GM19463 (cell line): ENCODE measurements around the gene BID.
"Not testable (repeated sequence)": the region's sequence is repeated elsewhere in the genome, so short reads cannot be mapped to it uniquely, and the experiment has no call there.

Experiments used
- ATAC-seq: cut with Tn5 transposase; IDR thresholded peaks from one replicate; pipeline ENCODE4 v1.9.1; 2021; ENCODE audit warnings: mild to moderate bottlenecking, moderate library complexity; ENCODE audit not compliant: unreplicated experiment

BID gene

DNA sequence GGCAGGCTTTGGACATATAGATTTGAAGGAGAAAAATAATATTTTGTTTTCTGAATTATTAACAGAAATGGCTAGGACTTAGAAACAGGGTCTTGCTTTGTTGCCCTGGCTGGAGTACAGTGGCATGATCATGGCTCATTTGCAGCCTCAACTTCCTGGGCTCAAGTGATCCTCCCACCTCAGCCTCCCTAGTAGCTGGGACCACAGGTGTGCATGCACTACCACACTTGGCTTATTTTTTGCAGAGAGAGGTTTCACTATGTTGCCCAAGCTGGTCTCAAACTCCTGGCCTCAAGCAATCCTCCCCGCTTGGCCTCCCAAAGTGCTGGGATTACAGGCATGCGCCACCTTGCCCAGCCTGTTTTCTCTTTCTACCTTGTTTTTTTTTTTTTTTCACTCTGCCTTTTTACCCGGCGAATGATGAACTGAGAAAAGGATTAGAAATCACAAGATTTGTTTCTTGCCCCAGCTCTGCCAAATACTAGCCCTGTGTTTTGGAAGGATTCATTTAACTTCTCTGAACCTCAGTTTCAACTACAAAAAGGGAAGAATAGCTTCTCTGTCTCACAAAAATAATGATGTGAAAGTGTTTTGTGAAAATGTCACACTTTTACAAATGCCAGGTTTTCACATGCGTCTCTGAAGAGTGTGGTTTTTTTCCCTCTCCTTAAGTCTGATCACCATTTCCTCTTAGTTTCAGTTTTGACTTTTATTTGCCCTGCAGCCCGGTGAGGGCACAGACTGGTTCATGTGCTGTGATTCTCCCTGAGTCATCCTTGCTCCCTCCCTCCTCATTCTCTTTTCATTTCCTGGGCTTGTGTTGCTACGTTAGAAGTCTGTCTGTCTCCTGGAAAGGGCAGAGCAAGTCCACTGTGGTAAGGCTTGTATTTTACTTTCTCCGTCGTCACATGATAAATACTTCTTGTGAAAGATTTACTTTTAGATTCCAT is 68.0 kb downstream of the BID start:
- ATAC-seq, result peak; percentile 93

DNA sequence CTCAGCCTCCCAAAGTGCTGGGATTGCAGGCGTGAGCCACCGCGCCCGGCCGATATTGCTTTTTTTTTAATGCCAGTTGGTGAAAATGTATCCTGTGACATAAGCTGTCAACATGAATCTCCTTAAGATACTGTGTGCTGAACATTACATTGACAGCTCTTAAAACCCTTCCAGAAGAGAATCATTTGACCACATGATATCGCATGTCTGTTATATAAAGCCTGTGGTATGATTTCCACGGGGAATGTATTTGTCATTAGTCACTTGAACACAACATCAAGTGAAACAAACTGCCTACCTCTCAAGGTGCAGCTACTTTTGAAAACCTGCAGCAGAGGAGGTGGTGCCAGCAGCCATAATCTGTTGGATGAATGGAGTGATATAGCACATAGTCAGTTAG is 68.7 kb downstream of the BID start:
- ATAC-seq, result no peak

DNA sequence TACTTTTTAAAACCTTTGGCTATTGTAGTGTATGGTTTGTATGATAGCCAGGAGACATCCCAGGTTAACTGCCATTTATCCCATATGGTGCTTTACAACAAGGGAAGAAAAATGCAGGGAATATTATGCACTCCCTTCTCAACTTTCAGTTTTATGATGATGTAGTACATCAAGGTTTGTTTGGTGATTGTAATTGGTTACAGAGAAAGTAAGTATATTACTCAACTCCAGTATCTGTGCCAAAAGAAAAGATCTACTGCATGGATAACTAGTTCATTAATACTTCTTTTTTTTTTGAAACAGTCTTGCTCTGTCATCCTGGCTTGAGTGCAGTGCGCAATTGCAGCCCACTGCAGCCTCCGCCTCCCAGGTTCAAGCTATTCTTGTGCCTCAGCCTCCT is 70.5 kb downstream of the BID start:
- no peak for ATAC-seq

DNA sequence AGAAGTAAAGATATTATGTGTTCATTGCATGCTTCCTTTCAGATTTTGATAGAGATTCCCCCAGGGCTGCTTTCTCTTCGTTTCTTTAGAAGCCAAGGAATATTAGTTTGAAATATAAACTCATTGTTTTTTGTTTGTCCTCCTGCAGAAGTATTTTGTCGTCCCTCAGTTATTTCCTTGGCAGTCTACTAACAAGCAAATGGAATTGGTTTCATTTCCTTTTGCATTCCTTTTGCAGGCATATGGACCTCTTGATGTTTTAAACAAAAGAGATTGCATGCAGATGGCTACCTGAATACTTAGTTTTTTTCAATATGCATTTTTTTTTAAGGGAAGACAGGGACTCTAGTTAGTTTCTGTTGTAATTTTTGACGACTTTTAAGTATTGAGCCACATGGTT is 73.5 kb downstream of the BID start:
- no peak for ATAC-seq

DNA sequence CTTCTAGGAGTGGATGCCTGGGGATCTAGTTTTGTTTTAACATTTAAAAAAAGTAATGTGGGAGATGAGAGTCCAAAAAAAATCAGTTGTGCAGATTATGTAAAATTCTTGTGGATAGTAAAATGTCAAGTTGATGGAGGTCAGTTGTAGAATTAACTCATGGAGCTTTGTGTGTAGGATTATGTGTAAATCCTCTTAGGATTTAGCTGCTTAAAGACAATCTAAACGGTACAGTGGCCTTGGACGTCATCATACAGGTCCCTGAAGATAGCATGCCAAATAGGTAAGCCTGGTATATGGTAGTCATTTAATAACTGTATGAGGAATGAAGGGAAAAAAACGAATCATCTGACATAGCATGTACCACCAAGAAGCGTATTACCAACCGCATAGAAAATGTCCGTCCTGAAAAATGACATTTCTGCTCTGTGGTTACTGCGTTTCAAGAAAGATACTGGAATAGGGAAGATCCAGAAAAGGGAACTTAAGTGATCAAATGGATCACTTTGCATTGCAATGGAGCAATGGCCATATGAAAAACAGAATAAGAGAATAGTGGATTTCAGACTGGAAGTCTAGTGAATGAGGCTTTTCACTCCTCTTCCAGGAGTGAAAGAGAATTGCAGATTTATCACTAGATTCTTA is 74.5 kb downstream of the BID start:
- no peak for ATAC-seq

DNA sequence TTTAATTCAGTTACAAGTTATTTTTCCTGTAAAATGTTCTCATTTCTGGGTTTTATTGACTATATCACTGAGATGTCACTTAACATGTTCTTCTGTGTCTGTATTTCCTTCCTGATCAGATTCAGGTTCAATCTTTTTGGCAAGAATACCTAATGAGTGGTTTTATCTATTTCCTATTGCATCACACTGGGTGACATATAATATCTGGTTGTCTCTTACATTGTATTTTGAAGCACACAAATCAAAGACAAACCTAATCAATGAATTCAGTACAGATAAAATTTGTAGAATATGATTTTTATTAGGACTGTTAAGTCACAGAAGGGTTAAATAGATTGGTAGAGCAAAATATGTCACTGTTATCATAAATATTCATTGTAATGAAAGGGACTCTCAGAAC is 75.3 kb downstream of the BID start:
- no peak for ATAC-seq

DNA sequence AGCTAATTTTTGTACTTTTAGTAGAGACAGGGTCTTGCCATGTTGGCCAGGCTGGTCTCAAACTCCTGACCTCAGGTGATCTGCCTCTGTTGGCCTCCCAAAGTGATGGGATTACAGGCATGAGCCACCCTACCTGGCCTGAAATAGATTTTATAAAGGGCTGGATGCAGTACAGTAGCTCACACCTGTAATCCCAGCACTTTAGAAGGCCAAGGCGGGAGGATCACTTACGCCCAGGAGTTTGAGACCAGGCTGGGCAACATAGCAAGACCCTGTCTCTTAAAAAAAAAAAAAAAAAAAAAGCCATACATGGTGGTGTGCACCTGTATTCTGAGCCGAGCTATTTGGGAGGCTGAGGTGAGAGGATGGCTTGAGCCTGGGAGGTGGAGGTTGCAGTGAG is 76.0 kb downstream of the BID start:
- ATAC-seq, result not testable (repeated sequence)

DNA sequence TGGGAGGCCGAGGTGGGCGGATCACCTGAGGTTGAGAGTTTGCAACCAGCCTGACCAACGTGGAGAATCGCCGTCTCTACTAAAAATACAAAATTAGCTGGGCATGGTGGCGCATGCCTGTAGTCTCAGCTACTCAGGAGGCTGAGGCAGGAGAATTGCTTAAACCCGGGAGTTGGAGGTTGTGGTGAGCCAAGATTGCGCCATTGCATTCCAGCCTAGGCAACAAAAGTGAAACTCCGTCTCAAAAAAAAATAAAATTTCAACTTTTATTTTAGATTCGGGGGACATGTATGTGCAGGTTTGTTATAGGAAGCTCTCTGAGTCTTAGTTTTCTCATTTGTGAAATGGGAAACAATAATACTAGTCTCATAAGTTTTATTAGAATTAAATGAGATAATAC is 77.1 kb downstream of the BID start:
- not testable (repeated sequence) for ATAC-seq

DNA sequence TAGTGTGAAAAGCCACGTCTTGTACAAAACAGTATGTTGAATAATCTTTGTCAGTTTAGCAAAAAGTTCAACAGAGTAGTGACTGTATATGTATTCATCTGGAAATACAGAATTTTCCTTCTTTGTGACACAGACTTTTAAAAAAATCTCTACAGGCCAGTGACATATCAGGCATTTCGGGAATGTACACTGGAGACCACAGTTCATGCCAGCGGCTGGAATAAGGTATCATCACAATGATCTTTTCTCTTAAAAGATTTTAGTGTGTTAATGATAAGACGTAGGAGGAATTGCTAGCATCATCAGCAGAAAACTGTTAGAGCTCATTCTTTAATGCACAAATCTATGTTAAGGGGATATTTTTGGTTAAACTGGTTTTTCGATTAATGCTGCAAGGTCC is 78.3 kb downstream of the BID start:
- no peak for ATAC-seq

DNA sequence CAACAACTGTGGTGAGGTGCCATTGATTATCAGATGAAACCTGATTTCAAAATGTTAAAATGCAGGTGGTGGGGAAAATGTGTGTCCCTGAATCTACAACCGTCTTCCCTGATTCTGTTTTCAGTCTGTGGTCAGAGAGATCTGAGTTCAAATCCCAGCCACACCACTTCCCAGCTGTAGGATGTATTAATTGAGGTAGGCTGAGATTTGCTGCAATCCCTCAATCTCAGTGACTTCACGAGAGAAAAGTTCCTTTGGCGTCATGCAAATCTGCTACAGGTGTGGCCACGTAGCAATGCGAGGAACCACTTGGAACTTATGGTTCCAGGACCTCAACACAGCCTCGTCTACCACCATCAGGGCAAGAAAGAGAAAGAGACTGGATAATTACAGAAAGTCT is 79.5 kb downstream of the BID start:
- ATAC-seq, result no peak

DNA sequence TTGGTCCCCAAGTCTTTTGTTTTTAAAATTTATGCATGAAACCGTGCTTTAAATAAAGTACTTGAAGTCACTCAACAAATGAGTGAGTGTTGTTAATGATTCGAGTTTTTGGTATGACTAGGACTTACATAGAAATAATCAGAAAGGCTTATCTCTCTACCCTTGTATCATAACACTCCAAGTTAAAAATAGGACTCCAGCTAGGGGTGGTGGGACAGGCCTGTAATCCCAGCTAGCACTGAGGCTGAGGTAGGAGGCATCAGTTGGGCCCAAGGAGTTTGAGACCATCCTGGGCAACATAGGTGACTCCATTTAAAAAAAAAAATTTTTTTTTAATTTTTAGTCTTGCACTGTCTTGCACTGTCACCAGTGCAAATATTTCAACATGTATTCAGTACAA is 80.1 kb downstream of the BID start:
- ATAC-seq, result no peak

DNA sequence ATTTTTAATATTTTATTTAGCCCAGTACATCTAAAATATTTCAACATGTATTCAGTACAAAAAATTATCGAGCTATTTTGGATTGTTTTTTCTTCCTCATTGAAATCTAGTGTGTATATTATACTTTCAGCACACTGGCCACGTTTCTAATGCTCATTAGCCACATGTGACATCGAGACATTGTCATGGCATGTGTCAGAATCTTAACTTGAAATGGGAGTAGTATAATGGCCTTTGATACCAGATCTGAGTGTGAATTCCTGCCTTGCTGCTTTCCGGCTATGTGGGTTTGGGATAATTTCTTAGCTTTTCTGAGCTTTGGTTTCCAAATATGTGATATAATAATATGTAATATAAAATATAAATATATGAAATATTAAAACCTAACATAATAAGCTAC is 81.4 kb downstream of the BID start:
- ATAC-seq, result no peak

DNA sequence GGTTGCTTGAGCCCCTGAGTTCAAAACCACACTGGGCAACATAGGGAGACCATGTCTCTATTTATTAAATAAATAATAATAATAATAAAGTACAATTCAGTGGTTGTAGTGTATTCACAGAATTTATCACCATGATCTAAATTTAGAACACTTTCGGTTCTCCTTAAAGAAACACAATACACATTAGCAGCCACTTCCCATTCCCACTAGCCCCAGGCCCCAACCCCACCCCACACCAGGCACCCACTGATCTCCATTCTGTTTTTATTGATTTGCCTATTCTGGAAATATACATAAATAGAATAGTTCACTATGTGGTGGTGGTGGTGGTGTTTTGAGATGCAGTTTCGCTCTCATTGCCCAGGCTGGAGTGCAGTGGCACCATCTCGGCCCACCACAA is 90.0 kb downstream of the BID start:
- no peak for ATAC-seq
